ENCODE results near the gene CABLES1.
"Not testable (repeated sequence)": the region's sequence is repeated elsewhere in the genome, so short reads cannot be mapped to it uniquely, and the experiment has no call there.

CABLES1 gene, protein sequence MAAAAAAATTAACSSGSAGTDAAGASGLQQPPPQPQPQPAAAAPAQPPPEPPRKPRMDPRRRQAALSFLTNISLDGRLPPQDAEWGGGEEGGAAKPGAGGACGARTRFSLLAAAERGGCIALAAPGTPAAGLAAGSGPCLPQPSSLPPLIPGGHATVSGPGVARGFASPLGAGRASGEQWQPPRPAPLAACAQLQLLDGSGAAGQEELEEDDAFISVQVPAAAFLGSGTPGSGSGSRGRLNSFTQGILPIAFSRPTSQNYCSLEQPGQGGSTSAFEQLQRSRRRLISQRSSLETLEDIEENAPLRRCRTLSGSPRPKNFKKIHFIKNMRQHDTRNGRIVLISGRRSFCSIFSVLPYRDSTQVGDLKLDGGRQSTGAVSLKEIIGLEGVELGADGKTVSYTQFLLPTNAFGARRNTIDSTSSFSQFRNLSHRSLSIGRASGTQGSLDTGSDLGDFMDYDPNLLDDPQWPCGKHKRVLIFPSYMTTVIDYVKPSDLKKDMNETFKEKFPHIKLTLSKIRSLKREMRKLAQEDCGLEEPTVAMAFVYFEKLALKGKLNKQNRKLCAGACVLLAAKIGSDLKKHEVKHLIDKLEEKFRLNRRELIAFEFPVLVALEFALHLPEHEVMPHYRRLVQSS

DNA sequence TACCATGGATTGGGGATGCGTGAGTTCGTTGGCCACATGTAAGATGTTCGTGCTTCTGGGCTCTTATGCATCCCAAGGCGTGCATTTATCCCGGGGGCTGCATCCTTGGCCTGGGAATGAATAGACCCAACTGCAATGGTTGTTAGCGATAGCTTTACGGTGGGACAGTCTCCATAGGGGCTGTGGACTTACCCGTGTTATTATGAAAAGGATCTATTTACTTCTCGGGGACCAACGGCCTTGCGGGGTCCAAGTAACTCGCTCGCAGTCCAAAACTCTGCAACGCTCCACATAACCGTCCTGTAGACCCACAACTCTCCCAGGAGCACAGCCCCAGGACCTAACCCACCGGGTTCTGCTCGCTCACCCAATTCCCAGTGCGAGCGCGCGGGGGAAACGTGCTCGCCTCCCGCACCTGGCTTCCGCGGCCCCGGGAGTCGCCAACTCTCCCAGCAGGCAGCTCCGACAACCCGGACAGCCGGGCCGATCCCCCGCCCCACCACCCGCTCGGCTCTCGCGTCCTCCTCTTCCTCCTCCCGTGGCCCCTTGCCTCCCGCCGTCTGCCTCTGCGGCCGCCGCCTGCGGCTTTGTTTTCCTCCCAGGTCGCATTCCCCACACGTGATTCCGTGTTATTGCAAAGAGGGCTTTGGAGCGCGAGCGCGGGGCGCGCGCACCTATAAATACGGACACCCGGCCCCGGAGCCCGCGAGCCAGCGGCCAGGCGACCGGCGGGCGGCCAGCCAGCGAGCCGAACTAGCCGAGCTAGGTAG is at the start of gene CABLES1:
Gene CABLES1, plus strand, starts transcription at position 706 of the 770 bp plus-strand sequence. CDS start 278 bp downstream, outside the sequence.
- H3K9me3 ChIP-seq (ENCODE audit: low read depth, low read length), result no peaks in the 10 kb centered on the region
- TF ChIP-seq POLR2AphosphoS5 (IDR thresholded peaks at IDR 0.05; ENCODE audit: borderline replicate concordance, low read depth, low read length), result no peak
- no peaks in the 10 kb centered on the region for H3K36me3 ChIP-seq (ENCODE audit: insufficient read depth, low read length)
- H3K9ac ChIP-seq (ENCODE audit: insufficient read length), result peak within 1 kb of the TSS; percentile 74
- no peak within 1 kb of the TSS for H3K27ac ChIP-seq
- DNase-seq (ENCODE audit: low read depth, low spot score), result no peak
- H3K4me3 ChIP-seq, result peak within 1 kb of the TSS; percentile 90

DNA sequence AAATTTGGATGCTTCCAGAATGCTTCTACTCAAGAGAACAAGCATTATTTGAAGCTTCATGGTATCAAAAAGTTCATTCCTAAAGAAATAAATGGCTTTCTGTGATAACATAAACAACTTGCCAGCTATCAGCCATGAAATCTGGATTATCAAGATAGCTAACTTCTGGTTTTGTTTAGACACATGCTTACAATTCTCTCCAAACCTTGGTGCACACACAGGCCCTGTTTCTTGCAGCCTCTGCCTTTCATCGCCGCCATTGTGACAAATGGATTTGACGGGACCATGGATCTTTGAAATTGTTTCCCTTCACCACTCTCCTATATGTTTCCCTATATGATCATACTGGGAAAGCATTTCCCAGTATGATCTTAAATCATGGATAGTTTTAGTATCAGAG is 47.9 kb upstream of the CABLES1 start:
- no peak overlapping the region for H3K27ac ChIP-seq
- no peak overlapping the region for H3K4me3 ChIP-seq
- TF ChIP-seq EZH2 (IDR thresholded peaks at IDR 0.05) (no peak), FOXP2 (optimal IDR thresholded peaks at IDR 0.05; ENCODE audit: control extremely low read depth, extremely low read length, insufficient read depth) (no peak), POLR2AphosphoS5 (IDR thresholded peaks at IDR 0.05; ENCODE audit: borderline replicate concordance, low read depth, low read length) (no peak)
- no peaks in the 10 kb centered on the region for H3K9me3 ChIP-seq (ENCODE audit: low read depth, low read length)
- no peak for DNase-seq (ENCODE audit: low read depth, low spot score)
- H3K36me3 ChIP-seq (ENCODE audit: insufficient read depth, low read length), result no peaks in the 10 kb centered on the region
- no peak overlapping the region for H3K9ac ChIP-seq (ENCODE audit: insufficient read length)

DNA sequence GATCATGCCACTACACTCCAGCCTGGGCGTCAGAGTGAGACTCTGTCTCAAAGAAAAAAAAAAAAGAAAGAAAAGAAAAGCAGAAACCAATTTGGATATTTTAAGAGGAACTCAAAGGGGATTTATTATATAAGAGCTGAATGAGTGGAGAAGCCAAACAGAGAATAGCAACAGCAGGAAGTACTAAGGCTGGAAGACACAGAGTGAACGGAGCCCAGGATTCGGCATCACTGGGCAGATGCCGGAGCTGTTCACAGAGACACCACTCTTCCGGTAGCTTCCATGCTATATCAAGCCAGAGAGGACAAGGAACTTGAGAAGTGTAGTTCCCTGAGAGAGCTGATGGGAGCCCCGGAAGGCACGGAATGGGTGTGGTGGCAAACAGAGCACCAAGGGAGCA is 47.0 kb upstream of the CABLES1 start:
- no peak for DNase-seq (ENCODE audit: low read depth, low spot score)
- TF ChIP-seq FOXP2 (optimal IDR thresholded peaks at IDR 0.05; ENCODE audit: control extremely low read depth, extremely low read length, insufficient read depth), result no peak
- TF ChIP-seq EZH2 (IDR thresholded peaks at IDR 0.05), result no peak
- no peak for TF ChIP-seq POLR2AphosphoS5 (IDR thresholded peaks at IDR 0.05; ENCODE audit: borderline replicate concordance, low read depth, low read length)
- Histone ChIP-seq H3K9me3 (ENCODE audit: low read depth, low read length) (no peaks in the 10 kb centered on the region), H3K9ac (ENCODE audit: insufficient read length) (no peak overlapping the region), H3K36me3 (ENCODE audit: insufficient read depth, low read length) (no peaks in the 10 kb centered on the region), H3K27ac (no peak overlapping the region), H3K4me3 (no peak overlapping the region)

DNA sequence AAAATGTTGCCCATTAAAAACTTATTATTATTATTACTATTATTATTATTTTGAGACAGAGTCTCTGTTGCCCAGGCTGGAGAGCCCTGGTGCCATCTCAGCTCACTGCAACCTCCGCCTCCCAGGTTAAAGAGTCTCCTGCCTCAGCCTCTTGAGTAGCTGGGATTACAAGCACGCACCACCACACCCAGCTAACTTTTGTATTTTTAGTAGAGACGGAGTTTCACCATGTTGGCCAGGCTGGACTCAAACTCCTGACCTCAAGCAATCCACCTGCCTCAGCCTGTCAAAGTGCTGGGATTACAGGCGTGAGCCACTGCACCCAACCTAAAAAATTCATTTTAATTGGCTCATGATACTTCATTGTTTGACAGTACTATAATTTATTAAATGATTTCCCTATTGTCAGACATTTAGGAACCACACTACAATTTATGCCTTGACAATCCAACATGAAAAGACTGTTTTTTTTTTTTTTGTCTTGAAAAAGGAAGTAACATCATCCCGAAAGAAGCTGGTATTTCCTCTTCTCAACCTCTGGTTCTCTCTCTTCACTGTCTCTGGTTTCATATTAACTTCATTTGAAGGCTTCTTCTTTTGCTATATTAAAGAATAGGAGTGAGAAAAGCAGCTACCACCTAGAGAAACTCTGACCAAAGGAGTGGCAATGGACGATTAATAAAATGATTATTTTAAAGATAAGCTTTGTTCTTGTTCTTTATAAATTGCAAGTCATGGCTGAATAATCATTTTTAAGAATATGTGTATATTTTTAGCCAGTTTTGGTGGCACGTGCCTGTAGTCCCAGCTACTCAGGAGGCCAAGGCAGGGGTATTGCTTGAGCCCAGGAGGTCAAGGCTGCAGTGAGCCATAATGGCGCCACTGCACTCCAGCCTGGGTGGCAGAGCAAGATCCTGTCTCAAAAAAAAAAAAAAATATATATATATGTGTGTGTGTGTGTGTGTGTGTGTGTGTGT is 44.0 kb upstream of the CABLES1 start:
- not testable (repeated sequence) for H3K9ac ChIP-seq (ENCODE audit: insufficient read length); H3K36me3 ChIP-seq (ENCODE audit: insufficient read depth, low read length); DNase-seq (ENCODE audit: low read depth, low spot score); H3K4me3 ChIP-seq; H3K9me3 ChIP-seq (ENCODE audit: low read depth, low read length); H3K27ac ChIP-seq

DNA sequence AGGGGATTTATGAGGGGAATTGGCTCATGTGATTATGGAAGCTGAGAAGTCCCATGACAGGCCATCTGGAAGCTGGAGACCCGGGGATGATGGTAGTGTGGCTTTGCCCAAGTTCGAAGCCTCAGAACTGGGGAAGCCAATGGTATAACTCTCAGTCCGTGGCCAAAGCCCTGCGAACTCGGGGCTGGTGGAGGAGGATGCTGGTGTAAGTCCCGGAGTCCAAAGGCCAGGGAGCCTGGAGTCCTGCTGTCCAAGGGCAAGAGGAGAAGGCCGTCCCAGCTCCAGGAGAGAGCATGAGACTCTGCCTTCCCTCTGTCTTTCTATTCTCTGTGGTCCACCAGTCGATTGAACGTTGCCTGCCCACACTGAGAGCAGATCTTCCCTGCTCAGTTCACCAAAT is 43.2 kb upstream of the CABLES1 start:
- TF ChIP-seq FOXP2 (optimal IDR thresholded peaks at IDR 0.05; ENCODE audit: control extremely low read depth, extremely low read length, insufficient read depth) (no peak), EZH2 (IDR thresholded peaks at IDR 0.05) (no peak), POLR2AphosphoS5 (IDR thresholded peaks at IDR 0.05; ENCODE audit: borderline replicate concordance, low read depth, low read length) (no peak)
- Histone ChIP-seq H3K9ac (ENCODE audit: insufficient read length) (no peak overlapping the region), H3K36me3 (ENCODE audit: insufficient read depth, low read length) (no peaks in the 10 kb centered on the region), H3K4me3 (no peak overlapping the region), H3K27ac (no peak overlapping the region), H3K9me3 (ENCODE audit: low read depth, low read length) (no peaks in the 10 kb centered on the region)
- no peak for DNase-seq (ENCODE audit: low read depth, low spot score)

DNA sequence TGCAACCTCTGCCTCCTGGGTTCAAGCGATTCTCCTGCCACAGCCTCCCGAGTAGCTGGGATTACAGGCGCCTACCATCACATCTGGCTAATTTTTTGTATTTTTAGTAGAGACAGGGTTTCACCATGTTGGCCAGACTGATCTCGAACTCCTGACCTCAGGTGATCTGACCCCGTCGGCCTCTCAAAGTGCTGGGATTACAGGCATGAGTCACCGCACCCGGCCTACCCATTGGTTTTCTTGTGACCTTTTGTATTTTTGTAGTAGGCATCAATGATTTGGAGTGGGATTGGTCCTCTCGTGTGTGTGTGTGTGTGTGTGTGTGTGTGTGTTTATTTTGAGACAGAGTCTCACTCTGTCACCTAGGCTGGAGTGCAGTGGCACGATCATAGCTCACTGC is 42.2 kb upstream of the CABLES1 start:
- H3K9ac ChIP-seq (ENCODE audit: insufficient read length); H3K36me3 ChIP-seq (ENCODE audit: insufficient read depth, low read length); DNase-seq (ENCODE audit: low read depth, low spot score); H3K9me3 ChIP-seq (ENCODE audit: low read depth, low read length); H3K27ac ChIP-seq; H3K4me3 ChIP-seq: not testable (repeated sequence)

DNA sequence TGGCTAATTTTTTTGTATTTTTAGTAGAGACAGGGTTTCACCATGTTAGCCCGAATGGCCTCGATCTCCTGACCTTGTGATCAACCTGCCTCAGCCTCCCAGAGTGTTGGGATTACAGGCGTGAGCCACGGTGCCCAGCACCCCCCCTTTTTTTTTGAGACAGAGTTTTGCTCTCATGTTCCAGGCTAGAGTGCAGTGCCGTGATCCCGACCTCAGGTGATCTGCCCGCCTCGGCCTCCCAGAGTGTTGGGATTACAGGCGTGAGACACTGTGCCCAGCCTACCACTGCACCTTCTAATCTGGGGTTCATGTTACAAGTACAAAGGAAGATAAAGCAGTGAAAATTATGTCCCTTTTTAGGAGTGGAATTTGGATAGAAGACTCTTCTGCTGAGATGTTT is 41.5 kb upstream of the CABLES1 start:
- H3K9me3 ChIP-seq (ENCODE audit: low read depth, low read length), result no peaks in the 10 kb centered on the region
- no peak overlapping the region for H3K4me3 ChIP-seq
- H3K27ac ChIP-seq, result no peak overlapping the region
- TF ChIP-seq POLR2AphosphoS5 (IDR thresholded peaks at IDR 0.05; ENCODE audit: borderline replicate concordance, low read depth, low read length) (no peak), EZH2 (IDR thresholded peaks at IDR 0.05) (no peak), FOXP2 (optimal IDR thresholded peaks at IDR 0.05; ENCODE audit: control extremely low read depth, extremely low read length, insufficient read depth) (no peak)
- no peaks in the 10 kb centered on the region for H3K36me3 ChIP-seq (ENCODE audit: insufficient read depth, low read length)
- no peak for DNase-seq (ENCODE audit: low read depth, low spot score)
- H3K9ac ChIP-seq (ENCODE audit: insufficient read length), result no peak overlapping the region

Measured in SK-N-MC (cell line).